ENCODE results near the gene NAV2. TPM values are rescaled to one million over a fixed set of nuclear protein-coding genes. Genes with fewer than 3 reads are reported as not detected.

The NAV2 gene
- total RNA-seq, 1 experiment from 2014 or later: 2.1 TPM

DNA sequence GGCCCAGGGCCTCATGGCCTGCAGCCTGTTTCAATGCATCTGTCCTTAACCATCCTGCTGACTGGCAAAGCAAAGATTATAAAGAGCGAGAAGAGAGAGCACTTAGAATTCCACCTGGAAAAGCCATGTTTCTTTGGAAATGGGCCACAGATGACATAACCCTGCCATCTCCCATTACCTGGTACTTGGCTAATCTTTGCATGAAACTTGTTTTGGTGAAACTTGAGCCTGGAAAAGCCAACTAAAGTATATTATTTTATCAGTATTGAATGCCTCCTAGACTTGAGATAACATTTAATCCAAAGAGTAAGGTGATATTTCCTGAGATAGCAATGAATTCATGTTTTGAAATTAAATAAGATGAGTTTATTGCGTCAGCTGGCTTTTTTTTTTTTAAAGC lies 72.6 kb downstream of the NAV2 start:
- H3K27ac ChIP-seq (ENCODE audit: low read depth, low read length): no peak overlapping the region
- H3K4me1 ChIP-seq (ENCODE audit: control insufficient read depth in 1 of 2, insufficient read depth in 2 of 2, low read length in 2 of 2): no peaks in the 10 kb centered on the region
- DNase-seq (ENCODE audit: low read depth, low spot score) (no peak), ATAC-seq (no peak)
- no peak overlapping the region for H3K4me3 ChIP-seq (replicated peaks in 1 of 2; ENCODE audit: low read depth in 1 of 2, low read length in 2 of 2)
- no peak overlapping the region for H3K9ac ChIP-seq (ENCODE audit: low read length)
- no peaks in the 10 kb centered on the region for H3K9me2 ChIP-seq (ENCODE audit: insufficient read depth)
- ChIA-PET RAD21 (ENCODE audit: low non-redundant PET in 1 of 2, low total read pairs in 2 of 2, uncharacterized antibody in 2 of 2, unreplicated experiment in 2 of 2) (no interaction called here), CTCF (no interaction called here), POLR2A (no interaction called here)
- intact Hi-C loops (cut with micrococcal nuclease): no loop called here
- H2AFZ ChIP-seq (ENCODE audit: low read depth, low read length, poor library complexity, severe bottlenecking): no peak overlapping the region
- no peaks in the 10 kb centered on the region for H4K20me1 ChIP-seq (ENCODE audit: insufficient read depth)
- TF ChIP-seq RAD21 (IDR thresholded peaks at IDR 0.05; ENCODE audit: low read depth) (no peak), SP1 (IDR thresholded peaks at IDR 0.05; ENCODE audit: low read depth) (no peak), CEBPB (IDR thresholded peaks at IDR 0.05; ENCODE audit: low read depth) (no peak), EZH2phosphoT487 (IDR thresholded peaks at IDR 0.05; ENCODE audit: borderline replicate concordance) (no peak), EGR1 (IDR thresholded peaks at IDR 0.05; ENCODE audit: low read depth) (no peak)
- TF ChIP-seq, protein P1, sequence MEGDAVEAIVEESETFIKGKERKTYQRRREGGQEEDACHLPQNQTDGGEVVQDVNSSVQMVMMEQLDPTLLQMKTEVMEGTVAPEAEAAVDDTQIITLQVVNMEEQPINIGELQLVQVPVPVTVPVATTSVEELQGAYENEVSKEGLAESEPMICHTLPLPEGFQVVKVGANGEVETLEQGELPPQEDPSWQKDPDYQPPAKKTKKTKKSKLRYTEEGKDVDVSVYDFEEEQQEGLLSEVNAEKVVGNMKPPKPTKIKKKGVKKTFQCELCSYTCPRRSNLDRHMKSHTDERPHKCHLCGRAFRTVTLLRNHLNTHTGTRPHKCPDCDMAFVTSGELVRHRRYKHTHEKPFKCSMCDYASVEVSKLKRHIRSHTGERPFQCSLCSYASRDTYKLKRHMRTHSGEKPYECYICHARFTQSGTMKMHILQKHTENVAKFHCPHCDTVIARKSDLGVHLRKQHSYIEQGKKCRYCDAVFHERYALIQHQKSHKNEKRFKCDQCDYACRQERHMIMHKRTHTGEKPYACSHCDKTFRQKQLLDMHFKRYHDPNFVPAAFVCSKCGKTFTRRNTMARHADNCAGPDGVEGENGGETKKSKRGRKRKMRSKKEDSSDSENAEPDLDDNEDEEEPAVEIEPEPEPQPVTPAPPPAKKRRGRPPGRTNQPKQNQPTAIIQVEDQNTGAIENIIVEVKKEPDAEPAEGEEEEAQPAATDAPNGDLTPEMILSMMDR (IDR thresholded peaks at IDR 0.05 in 2 of 3, conservative IDR thresholded peaks at IDR 0.05 in 1 of 3; ENCODE audit: borderline replicate concordance in 1 of 3, insufficient read depth in 1 of 3, low read depth in 2 of 3, low read length in 2 of 3): no peak
- TF ChIP-seq, protein P2, sequence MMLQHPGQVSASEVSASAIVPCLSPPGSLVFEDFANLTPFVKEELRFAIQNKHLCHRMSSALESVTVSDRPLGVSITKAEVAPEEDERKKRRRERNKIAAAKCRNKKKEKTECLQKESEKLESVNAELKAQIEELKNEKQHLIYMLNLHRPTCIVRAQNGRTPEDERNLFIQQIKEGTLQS (IDR thresholded peaks at IDR 0.05): no peak
- H3K27me3 ChIP-seq (ENCODE audit: insufficient read depth, low read length): peaks cover 21% of the 10 kb centered on the region
- no peaks in the 10 kb centered on the region for H3K9me3 ChIP-seq (ENCODE audit: control insufficient read depth in 1 of 2, insufficient read depth in 1 of 2, low read depth in 1 of 2, low read length in 2 of 2)
- H3K36me3 ChIP-seq (ENCODE audit: control insufficient read depth in 1 of 2, insufficient read depth in 2 of 2, low read length in 2 of 2): no peaks in the 10 kb centered on the region
- no peaks in the 10 kb centered on the region for H3K79me2 ChIP-seq (ENCODE audit: insufficient read depth, low read length)
- H3K4me2 ChIP-seq (ENCODE audit: low read length): no peak overlapping the region
- BruUV-seq (replicated peaks): no TSS peak

GRCh38 chr11:19786644-19787043 lies 74.0 kb downstream of the NAV2 start:
- H3K4me1 ChIP-seq (ENCODE audit: control insufficient read depth in 1 of 2, insufficient read depth in 2 of 2, low read length in 2 of 2): no peaks in the 10 kb centered on the region
- no peak overlapping the region for H3K4me2 ChIP-seq (ENCODE audit: low read length)
- ChIA-PET POLR2A (no interaction called here), RAD21 (ENCODE audit: low non-redundant PET in 1 of 2, low total read pairs in 2 of 2, uncharacterized antibody in 2 of 2, unreplicated experiment in 2 of 2) (no interaction called here), CTCF (no interaction called here)
- H3K36me3 ChIP-seq (ENCODE audit: control insufficient read depth in 1 of 2, insufficient read depth in 2 of 2, low read length in 2 of 2): no peaks in the 10 kb centered on the region
- no TSS peak for BruUV-seq (replicated peaks)
- H3K9me3 ChIP-seq (ENCODE audit: control insufficient read depth in 1 of 2, insufficient read depth in 1 of 2, low read depth in 1 of 2, low read length in 2 of 2): no peaks in the 10 kb centered on the region
- ATAC-seq (no peak), DNase-seq (ENCODE audit: low read depth, low spot score) (no peak)
- H2AFZ ChIP-seq (ENCODE audit: low read depth, low read length, poor library complexity, severe bottlenecking): no peak overlapping the region
- H3K9ac ChIP-seq (ENCODE audit: low read length): no peak overlapping the region
- H4K20me1 ChIP-seq (ENCODE audit: insufficient read depth): no peaks in the 10 kb centered on the region
- H3K79me2 ChIP-seq (ENCODE audit: insufficient read depth, low read length): no peaks in the 10 kb centered on the region
- H3K4me3 ChIP-seq (replicated peaks in 1 of 2; ENCODE audit: low read depth in 1 of 2, low read length in 2 of 2): no peak overlapping the region
- intact Hi-C loops (cut with micrococcal nuclease): no loop called here
- TF ChIP-seq TCF7L2 (IDR thresholded peaks at IDR 0.05; ENCODE audit: borderline replicate concordance, extremely low read depth, insufficient read depth, insufficient read length): no peak
- no peak for TF ChIP-seq MAX (IDR thresholded peaks at IDR 0.05)
- TF ChIP-seq POLR2AphosphoS5 (IDR thresholded peaks at IDR 0.05; ENCODE audit: low read depth, low read length): no peak
- TF ChIP-seq, protein P2 (IDR thresholded peaks at IDR 0.05): no peak
- TF ChIP-seq EGR1 (IDR thresholded peaks at IDR 0.05; ENCODE audit: low read depth): no peak
- H3K27ac ChIP-seq (ENCODE audit: low read depth, low read length): no peak overlapping the region
- no peaks in the 10 kb centered on the region for H3K9me2 ChIP-seq (ENCODE audit: insufficient read depth)
- H3K27me3 ChIP-seq (ENCODE audit: insufficient read depth, low read length): peaks cover 21% of the 10 kb centered on the region

Measured in HCT116 (cell line).